AG09309 (cell line): ENCODE measurements around the gene FERMT2.

Source experiments
- DNase-seq: peaks from one replicate; pipeline ENCODE4 v3.0.0-alpha.2; 2010; ENCODE audit warnings: low read depth
- H3K4me3 ChIP-seq: 2 replicates; pipeline ENCODE4 v1.5.1; 2011; ENCODE audit warnings: mild to moderate bottlenecking, low read depth, low read length, moderate library complexity; ENCODE audit not compliant: control insufficient read depth
- CTCF ChIP-seq: IDR thresholded peaks from 2 replicates; pipeline ENCODE4 v1.5.1; 2011; ENCODE audit warnings: mild to moderate bottlenecking, low read depth, low read length, inconsistent platforms; ENCODE audit not compliant: insufficient read depth, control insufficient read depth; ENCODE audit errors: missing control alignments

Gene FERMT2

DNA sequence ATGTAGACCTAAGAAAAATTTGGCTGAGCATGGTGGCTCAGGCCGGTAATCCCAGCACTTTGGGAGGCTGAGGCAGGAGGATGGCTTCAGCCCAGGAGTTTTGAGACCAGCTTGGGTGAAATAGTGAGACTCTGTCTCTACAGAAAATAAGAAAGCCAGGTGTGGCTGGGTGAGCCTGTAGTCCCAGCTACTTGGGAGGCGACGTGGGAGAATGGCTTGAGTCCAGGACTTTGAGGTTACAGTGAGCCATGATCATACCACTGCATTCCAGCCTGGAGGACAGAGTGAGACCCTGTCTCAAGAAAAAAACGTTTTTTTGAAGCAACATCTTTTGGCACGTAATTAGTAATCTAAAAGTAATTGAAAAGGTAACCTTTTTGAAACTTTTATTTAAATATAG is 70.9 kb downstream of the FERMT2 start:
- DNase-seq = no peak
- no peak for TF ChIP-seq CTCF
- no peak overlapping the region for H3K4me3 ChIP-seq

GRCh38 chr14:52878946-52879345 is 71.9 kb downstream of the FERMT2 start:
- no peak overlapping the region for H3K4me3 ChIP-seq
- TF ChIP-seq CTCF = no peak
- DNase-seq = no peak

GRCh38 chr14:52878469-52878868 is 72.4 kb downstream of the FERMT2 start:
- no peak for DNase-seq
- no peak overlapping the region for H3K4me3 ChIP-seq
- TF ChIP-seq CTCF = no peak

DNA sequence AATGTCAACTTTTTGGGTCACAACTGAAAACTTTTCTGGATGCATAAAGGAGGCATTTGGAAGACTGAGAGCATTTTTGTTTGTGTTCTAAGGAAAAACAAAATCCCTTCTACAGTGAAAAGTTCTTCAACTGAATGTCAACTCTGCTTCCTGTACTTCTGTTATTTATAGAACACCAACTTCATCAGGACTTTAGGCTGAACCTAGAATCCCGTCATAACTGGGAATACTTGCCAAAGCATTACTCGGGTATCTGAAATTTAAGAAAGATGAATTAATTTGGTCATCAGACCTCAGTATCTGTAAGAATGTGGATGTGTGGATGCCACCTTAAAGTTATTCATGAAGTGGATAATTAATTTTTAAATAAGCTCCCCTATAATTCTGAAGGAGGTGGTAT is 73.2 kb downstream of the FERMT2 start:
- no peak for DNase-seq
- no peak overlapping the region for H3K4me3 ChIP-seq
- no peak for TF ChIP-seq CTCF

- TF ChIP-seq CTCF = no peak
- H3K4me3 ChIP-seq = no peak overlapping the region
- no peak for DNase-seq
Observed at GRCh38 chr14:52876806-52877205, 74.0 kb downstream of the FERMT2 start.

GRCh38 chr14:52876311-52876710 is 74.5 kb downstream of the FERMT2 start:
- TF ChIP-seq CTCF = no peak
- H3K4me3 ChIP-seq = no peak overlapping the region
- no peak for DNase-seq

GRCh38 chr14:52875707-52876106 is 75.1 kb downstream of the FERMT2 start:
- no peak for TF ChIP-seq CTCF
- DNase-seq = no peak

More at GRCh38 chr14:52875707-52876106, 75.1 kb downstream of the FERMT2 start:
- no peak overlapping the region for H3K4me3 ChIP-seq
